Measurements from ENCODE around the gene TBL1X.

TBL1X gene

GRCh38 chrX:9700555-9700954 is 235.7 kb downstream of the TBL1X start:
- Histone ChIP-seq H3K36me3 (ENCODE audit: insufficient read depth, low read length) (no peaks in the 10 kb centered on the region; the same call in 1 of the 2 replicates), H3K4me1 (ENCODE audit: control insufficient read depth, insufficient read depth, low read length, unreplicated experiment) (no peaks in the 10 kb centered on the region), H3K27ac (ENCODE audit: low read depth, low read length) (no peak overlapping the region)

GRCh38 chrX:9701790-9702189 is 236.9 kb downstream of the TBL1X start:
- H3K4me3 ChIP-seq (ENCODE audit: low read depth, low read length), result no peak overlapping the region
- no peaks in the 10 kb centered on the region for H3K79me2 ChIP-seq (ENCODE audit: control insufficient read depth, insufficient read depth, low read length, unreplicated experiment)
- H3K36me3 ChIP-seq (ENCODE audit: insufficient read depth, low read length), result no peaks in the 10 kb centered on the region; the same call in 1 of the 2 replicates
- no peak overlapping the region for H2AFZ ChIP-seq (ENCODE audit: low read length, unreplicated experiment)
- no peak overlapping the region for H3K27ac ChIP-seq (ENCODE audit: low read depth, low read length)
- no peaks in the 10 kb centered on the region for H3K27me3 ChIP-seq (ENCODE audit: insufficient read depth, low read length)
- H3K4me1 ChIP-seq (ENCODE audit: control insufficient read depth, insufficient read depth, low read length, unreplicated experiment), result no peaks in the 10 kb centered on the region

More at GRCh38 chrX:9700555-9700954, 235.7 kb downstream of the TBL1X start:
- Histone ChIP-seq H2AFZ (ENCODE audit: low read length, unreplicated experiment) (no peak overlapping the region), H3K27me3 (ENCODE audit: insufficient read depth, low read length) (no peaks in the 10 kb centered on the region), H3K4me3 (ENCODE audit: low read depth, low read length) (no peak overlapping the region), H3K79me2 (ENCODE audit: control insufficient read depth, insufficient read depth, low read length, unreplicated experiment) (no peaks in the 10 kb centered on the region)

GRCh38 chrX:9703406-9703805 is 238.5 kb downstream of the TBL1X start:
- no peaks in the 10 kb centered on the region for H3K27me3 ChIP-seq (ENCODE audit: insufficient read depth, low read length)
- H2AFZ ChIP-seq (ENCODE audit: low read length, unreplicated experiment), result no peak overlapping the region
- H3K79me2 ChIP-seq (ENCODE audit: control insufficient read depth, insufficient read depth, low read length, unreplicated experiment), result no peaks in the 10 kb centered on the region
- no peaks in the 10 kb centered on the region for H3K4me1 ChIP-seq (ENCODE audit: control insufficient read depth, insufficient read depth, low read length, unreplicated experiment)
- no peak overlapping the region for H3K4me3 ChIP-seq (ENCODE audit: low read depth, low read length)
- no peaks in the 10 kb centered on the region for H3K36me3 ChIP-seq (ENCODE audit: insufficient read depth, low read length)
- H3K27ac ChIP-seq (ENCODE audit: low read depth, low read length), result no peak overlapping the region

- H3K4me3 ChIP-seq (ENCODE audit: low read depth, low read length), result no peak overlapping the region
- no peaks in the 10 kb centered on the region for H3K79me2 ChIP-seq (ENCODE audit: control insufficient read depth, insufficient read depth, low read length, unreplicated experiment)
- H3K36me3 ChIP-seq (ENCODE audit: insufficient read depth, low read length), result no peaks in the 10 kb centered on the region
- no peak overlapping the region for H2AFZ ChIP-seq (ENCODE audit: low read length, unreplicated experiment)
- H3K4me1 ChIP-seq (ENCODE audit: control insufficient read depth, insufficient read depth, low read length, unreplicated experiment), result no peaks in the 10 kb centered on the region
- H3K27ac ChIP-seq (ENCODE audit: low read depth, low read length), result no peak overlapping the region
- no peaks in the 10 kb centered on the region for H3K27me3 ChIP-seq (ENCODE audit: insufficient read depth, low read length)
Observed at GRCh38 chrX:9704876-9705465, 240.1 kb downstream of the TBL1X start.

- 0 out of 2 replicates have a peak, but pooled peaks cover 2% of the 10 kb centered on the region for H3K36me3 ChIP-seq (ENCODE audit: insufficient read depth, low read length)
- no peak overlapping the region for H2AFZ ChIP-seq (ENCODE audit: low read length, unreplicated experiment)
Observed at GRCh38 chrX:9706421-9706820, 241.6 kb downstream of the TBL1X start.

GRCh38 chrX:9707306-9708033 is 242.6 kb downstream of the TBL1X start:
- H3K27ac ChIP-seq (ENCODE audit: low read depth, low read length), result no peak overlapping the region
- no peak overlapping the region for H2AFZ ChIP-seq (ENCODE audit: low read length, unreplicated experiment)
- no peaks in the 10 kb centered on the region for H3K79me2 ChIP-seq (ENCODE audit: control insufficient read depth, insufficient read depth, low read length, unreplicated experiment)
- no peaks in the 10 kb centered on the region for H3K27me3 ChIP-seq (ENCODE audit: insufficient read depth, low read length)
- H3K36me3 ChIP-seq (ENCODE audit: insufficient read depth, low read length), result peaks cover 6% of the 10 kb centered on the region; the same call in 1 of the 2 replicates
- no peak overlapping the region for H3K4me3 ChIP-seq (ENCODE audit: low read depth, low read length)
- H3K4me1 ChIP-seq (ENCODE audit: control insufficient read depth, insufficient read depth, low read length, unreplicated experiment), result no peaks in the 10 kb centered on the region

More at GRCh38 chrX:9706421-9706820, 241.6 kb downstream of the TBL1X start:
- H3K27ac ChIP-seq (ENCODE audit: low read depth, low read length), result no peak overlapping the region
- no peaks in the 10 kb centered on the region for H3K79me2 ChIP-seq (ENCODE audit: control insufficient read depth, insufficient read depth, low read length, unreplicated experiment)
- H3K27me3 ChIP-seq (ENCODE audit: insufficient read depth, low read length), result no peaks in the 10 kb centered on the region
- H3K4me3 ChIP-seq (ENCODE audit: low read depth, low read length), result no peak overlapping the region
- H3K4me1 ChIP-seq (ENCODE audit: control insufficient read depth, insufficient read depth, low read length, unreplicated experiment), result no peaks in the 10 kb centered on the region

GRCh38 chrX:9708086-9708485 is 243.2 kb downstream of the TBL1X start:
- no peak overlapping the region for H3K27ac ChIP-seq (ENCODE audit: low read depth, low read length)
- H3K36me3 ChIP-seq (ENCODE audit: insufficient read depth, low read length), result peaks cover 6% of the 10 kb centered on the region; the same call in 1 of the 2 replicates
- no peak overlapping the region for H3K4me3 ChIP-seq (ENCODE audit: low read depth, low read length)
- no peaks in the 10 kb centered on the region for H3K4me1 ChIP-seq (ENCODE audit: control insufficient read depth, insufficient read depth, low read length, unreplicated experiment)
- no peak overlapping the region for H2AFZ ChIP-seq (ENCODE audit: low read length, unreplicated experiment)
- no peaks in the 10 kb centered on the region for H3K79me2 ChIP-seq (ENCODE audit: control insufficient read depth, insufficient read depth, low read length, unreplicated experiment)
- no peaks in the 10 kb centered on the region for H3K27me3 ChIP-seq (ENCODE audit: insufficient read depth, low read length)

GRCh38 chrX:9708923-9709553 is 244.2 kb downstream of the TBL1X start:
- H2AFZ ChIP-seq (ENCODE audit: low read length, unreplicated experiment), result no peak overlapping the region
- H3K27ac ChIP-seq (ENCODE audit: low read depth, low read length), result no peak overlapping the region
- H3K36me3 ChIP-seq (ENCODE audit: insufficient read depth, low read length), result peaks cover 6% of the 10 kb centered on the region; the same call in 1 of the 2 replicates

GRCh38 chrX:9710332-9710731 is 245.5 kb downstream of the TBL1X start:
- H3K4me3 ChIP-seq (ENCODE audit: low read depth, low read length), result no peak overlapping the region
- peaks cover 12% of the 10 kb centered on the region; the same call in 1 of the 2 replicates for H3K36me3 ChIP-seq (ENCODE audit: insufficient read depth, low read length)
- H3K27ac ChIP-seq (ENCODE audit: low read depth, low read length), result no peak overlapping the region
- H3K79me2 ChIP-seq (ENCODE audit: control insufficient read depth, insufficient read depth, low read length, unreplicated experiment), result no peaks in the 10 kb centered on the region
- no peak overlapping the region for H2AFZ ChIP-seq (ENCODE audit: low read length, unreplicated experiment)
- no peaks in the 10 kb centered on the region for H3K27me3 ChIP-seq (ENCODE audit: insufficient read depth, low read length)
- H3K4me1 ChIP-seq (ENCODE audit: control insufficient read depth, insufficient read depth, low read length, unreplicated experiment), result no peaks in the 10 kb centered on the region

More at GRCh38 chrX:9708923-9709553, 244.2 kb downstream of the TBL1X start:
- H3K4me3 ChIP-seq (ENCODE audit: low read depth, low read length), result no peak overlapping the region
- no peaks in the 10 kb centered on the region for H3K4me1 ChIP-seq (ENCODE audit: control insufficient read depth, insufficient read depth, low read length, unreplicated experiment)
- H3K79me2 ChIP-seq (ENCODE audit: control insufficient read depth, insufficient read depth, low read length, unreplicated experiment), result no peaks in the 10 kb centered on the region
- no peaks in the 10 kb centered on the region for H3K27me3 ChIP-seq (ENCODE audit: insufficient read depth, low read length)

GRCh38 chrX:9717376-9717775 is 252.5 kb downstream of the TBL1X start:
- H3K36me3 ChIP-seq (ENCODE audit: insufficient read depth, low read length), result peaks cover 23% of the 10 kb centered on the region

More at GRCh38 chrX:9717376-9717775, 252.5 kb downstream of the TBL1X start:
- no peaks in the 10 kb centered on the region for H3K4me1 ChIP-seq (ENCODE audit: control insufficient read depth, insufficient read depth, low read length, unreplicated experiment)
- H3K79me2 ChIP-seq (ENCODE audit: control insufficient read depth, insufficient read depth, low read length, unreplicated experiment), result no peaks in the 10 kb centered on the region
- no peak overlapping the region for H3K4me3 ChIP-seq (ENCODE audit: low read depth, low read length)
- no peaks in the 10 kb centered on the region for H3K27me3 ChIP-seq (ENCODE audit: insufficient read depth, low read length)
- H2AFZ ChIP-seq (ENCODE audit: low read length, unreplicated experiment), result no peak overlapping the region
- no peak overlapping the region for H3K27ac ChIP-seq (ENCODE audit: low read depth, low read length)
